GM18505 (cell line): ENCODE measurements around the gene P2RY12.
"Not testable (repeated sequence)": the region's sequence is repeated elsewhere in the genome, so short reads cannot be mapped to it uniquely, and the experiment has no call there.

Experiments
- ATAC-seq: cut with Tn5 transposase; IDR thresholded peaks from one replicate; pipeline ENCODE4 v1.9.1; 2021; ENCODE audit not compliant: unreplicated experiment
- POLR2A ChIP-seq: IDR thresholded peaks from 4 replicates; pipeline ENCODE4 v1.6.1; 2011; ENCODE audit warnings: borderline replicate concordance; ENCODE audit not compliant: insufficient read depth, insufficient read length; ENCODE audit errors: extremely low read depth

P2RY12 gene

DNA sequence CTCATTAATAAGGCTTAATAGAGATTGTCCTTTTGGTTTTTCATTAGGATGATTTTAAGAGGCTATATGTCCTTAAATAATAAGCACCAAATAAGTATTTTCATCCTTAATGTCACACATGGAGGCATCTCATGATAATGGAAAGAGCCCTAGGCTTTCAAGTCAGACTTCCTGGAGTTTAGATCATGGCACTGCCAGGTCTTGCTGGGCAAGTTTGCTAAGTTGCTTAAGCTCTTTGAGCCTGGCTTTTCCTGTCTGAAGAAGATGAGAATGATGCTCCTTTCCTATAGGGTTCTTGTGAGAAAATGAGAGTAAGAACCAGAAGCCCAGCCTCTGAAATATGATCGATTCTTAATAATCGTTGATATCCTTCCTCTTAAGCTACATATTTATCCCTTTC lies 23.4 kb upstream of the P2RY12 start:
- ATAC-seq: no peak
- no peak for TF ChIP-seq POLR2A

DNA sequence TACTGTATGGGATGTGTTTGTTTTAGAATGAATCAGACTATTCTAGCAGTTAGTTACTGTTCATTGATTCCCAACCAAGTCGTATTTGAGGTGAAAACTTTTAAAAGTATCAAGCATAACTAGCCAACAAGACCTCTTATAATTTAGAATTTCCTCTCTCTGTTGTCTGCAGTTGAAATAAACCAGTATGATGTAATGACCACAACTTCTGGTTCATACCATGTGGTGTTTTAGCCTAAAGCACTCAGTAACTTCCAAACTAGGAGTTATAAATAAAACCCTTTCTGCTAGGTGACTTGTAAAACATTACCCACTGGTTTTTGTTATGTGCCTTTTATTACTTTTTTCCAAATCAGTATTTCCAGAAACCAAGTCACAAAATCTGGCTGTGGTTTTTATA lies 19.8 kb upstream of the P2RY12 start:
- peak; percentile 59 for ATAC-seq
- no peak for TF ChIP-seq POLR2A

DNA sequence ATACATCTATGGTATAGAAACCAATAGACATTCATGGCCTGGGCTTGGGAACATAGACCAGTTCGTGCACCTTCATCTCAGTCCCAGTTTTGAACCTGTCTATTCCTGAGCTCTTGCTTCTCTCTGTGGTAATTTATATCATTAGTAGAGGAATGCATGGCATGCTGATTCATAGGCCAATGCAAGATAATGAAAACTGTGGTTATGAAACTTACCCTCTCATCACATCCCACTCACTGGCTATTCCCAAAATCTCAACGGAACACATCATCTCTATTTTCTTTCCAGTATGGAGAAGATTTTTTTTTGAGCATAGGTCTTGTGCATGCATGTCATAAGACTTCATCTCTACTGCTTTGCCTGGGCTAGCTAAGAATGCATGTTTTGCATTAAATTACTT lies 18.7 kb upstream of the P2RY12 start:
- TF ChIP-seq POLR2A: no peak
- no peak for ATAC-seq

DNA sequence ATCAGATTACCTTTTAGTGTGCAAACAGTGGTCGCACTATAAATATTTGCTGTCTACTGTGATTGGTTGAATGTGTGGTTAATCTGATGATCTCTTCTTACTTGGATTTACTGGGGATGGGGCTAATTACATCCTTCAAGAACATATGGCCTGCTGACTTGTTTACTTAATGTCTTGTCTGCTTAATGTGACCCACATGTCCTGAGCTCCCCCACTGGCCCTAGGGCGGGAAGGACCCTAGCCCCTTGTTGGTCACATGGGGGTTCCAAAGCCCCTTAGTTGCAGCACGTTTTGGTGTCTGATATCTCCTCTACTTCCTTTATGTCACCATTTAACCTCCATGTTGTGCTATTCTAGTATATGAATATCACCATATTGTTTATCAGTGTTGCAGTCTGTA lies 17.8 kb upstream of the P2RY12 start:
- ATAC-seq: no peak
- TF ChIP-seq POLR2A: no peak

DNA sequence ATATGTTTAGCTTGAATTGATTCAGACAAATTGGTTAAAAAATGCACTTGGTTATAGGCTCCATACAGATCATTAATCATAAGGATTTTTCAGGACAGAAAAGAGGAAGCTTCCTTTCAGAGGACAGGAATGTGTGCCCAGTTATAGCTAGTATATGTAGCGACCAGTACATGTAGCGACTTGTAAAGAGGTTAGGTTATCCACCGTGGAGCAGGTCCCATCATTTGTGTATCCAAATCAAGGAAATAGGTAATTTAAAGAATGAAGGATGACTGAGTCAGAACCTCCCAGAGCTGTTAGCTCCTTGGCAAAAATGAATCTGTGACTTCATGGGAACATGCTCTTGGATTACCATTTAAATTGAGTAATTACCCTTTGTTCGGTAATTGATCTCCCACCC lies 15.8 kb upstream of the P2RY12 start:
- ATAC-seq: no peak
- TF ChIP-seq POLR2A: no peak

DNA sequence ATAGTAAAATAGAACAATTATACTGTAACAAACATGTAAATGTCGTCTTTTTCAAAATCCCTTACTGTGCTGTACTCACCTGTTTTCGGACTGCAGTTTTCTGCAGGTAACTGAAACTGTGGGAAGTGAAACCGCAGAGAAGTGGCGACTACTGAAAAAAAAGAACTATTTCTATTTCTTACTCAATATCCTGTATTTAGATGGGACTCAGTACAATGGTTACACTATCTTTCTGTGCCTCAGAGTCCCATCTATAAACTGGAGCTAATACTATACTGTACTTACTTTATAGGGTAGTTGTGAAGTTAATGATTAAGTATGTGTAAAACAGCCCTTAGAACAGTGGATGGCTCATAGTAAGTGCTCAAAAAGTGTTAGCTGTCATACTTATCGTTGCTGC lies 14.3 kb upstream of the P2RY12 start:
- TF ChIP-seq POLR2A: no peak
- ATAC-seq: no peak

DNA sequence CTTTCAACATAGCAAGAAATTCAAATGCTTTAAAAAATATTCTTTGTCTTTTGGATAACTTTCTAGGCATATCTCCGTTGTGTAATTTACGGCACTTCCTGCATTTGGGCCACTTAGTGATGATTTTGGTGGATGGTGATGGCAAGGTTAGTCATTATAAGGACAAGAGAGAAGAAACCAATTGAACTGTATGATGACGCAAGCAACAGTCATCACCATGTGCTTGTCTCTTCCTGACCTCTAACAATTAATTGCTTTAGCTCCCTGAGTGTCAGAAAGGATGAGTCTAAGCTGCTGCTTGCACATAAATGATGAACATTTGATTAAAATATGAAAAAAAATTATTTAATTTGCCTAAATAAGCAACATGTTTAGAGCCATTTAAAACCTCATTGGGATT lies 11.3 kb upstream of the P2RY12 start:
- no peak for ATAC-seq
- no peak for TF ChIP-seq POLR2A

DNA sequence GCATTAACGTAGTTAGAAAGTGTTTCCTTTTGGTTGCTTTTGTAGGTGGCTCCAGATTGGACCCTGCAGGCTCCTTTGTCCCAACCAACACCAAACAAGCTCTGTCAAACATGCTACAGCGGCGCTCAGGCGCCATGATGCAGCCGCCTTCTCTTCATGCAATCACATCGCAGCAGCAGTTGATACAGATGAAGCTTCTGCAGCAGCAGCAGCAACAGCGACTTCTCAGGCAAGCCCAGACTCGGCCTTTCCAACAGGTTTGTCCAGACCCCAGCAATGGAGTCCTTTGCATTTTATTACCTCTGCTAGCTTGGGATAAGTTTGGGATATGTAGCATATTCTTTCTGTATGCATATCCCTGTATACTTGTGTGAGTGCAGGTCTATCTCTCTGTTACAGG lies 10.1 kb upstream of the P2RY12 start:
- ATAC-seq: no peak

DNA sequence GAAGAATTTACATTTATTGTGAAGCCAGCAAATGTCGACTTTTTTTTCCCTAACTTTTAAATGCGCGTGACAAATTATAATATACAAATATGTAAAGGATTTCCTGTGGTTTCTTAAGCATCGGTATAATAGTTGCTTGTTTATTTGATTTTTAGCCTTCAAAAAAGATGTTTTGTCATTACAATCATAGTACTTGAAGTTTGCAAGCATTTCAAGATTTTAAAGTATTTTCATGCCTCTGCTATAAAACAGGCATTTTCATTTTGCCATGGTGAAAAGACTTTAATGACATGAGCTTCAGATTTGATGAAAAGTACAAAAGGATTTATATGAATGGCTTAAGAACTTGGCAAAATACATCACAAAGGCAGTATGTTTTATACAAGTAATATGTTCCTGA lies 9.4 kb upstream of the P2RY12 start:
- no peak for TF ChIP-seq POLR2A
- ATAC-seq: no peak

More for the DNA sequence above, 10.1 kb upstream of the P2RY12 start:
- no peak for TF ChIP-seq POLR2A

DNA sequence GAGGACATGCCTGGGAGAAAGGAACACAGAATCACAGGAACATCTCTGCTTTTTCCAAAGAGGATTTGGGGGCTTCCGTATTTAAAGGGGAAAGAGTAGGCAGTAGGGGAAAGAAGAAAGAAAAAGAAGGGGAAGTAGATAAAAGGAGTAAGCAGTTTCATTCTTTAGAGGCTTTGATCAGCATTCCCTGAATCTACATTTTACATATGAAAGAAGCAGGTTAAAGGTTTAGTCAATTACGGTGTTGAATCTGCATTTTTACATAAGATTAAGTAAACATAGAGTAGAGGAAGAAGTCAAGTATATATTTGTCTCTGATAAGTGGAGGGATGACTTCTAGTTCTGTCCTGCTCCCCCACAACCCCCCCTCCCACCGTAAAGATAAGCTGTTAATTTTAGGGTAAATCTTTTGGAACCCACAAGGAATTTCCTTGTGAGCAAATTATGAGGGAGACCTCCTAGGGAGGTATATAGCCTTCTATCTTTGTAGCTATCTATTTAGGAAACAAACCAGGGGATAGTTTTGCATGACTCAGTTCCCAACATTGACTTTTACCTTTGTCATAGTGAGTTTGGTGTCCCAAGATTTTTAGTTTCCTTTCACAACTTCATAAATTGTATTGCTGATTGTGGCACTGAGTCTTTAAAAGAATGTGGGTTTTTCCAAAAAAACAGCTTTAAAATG lies 8.7 kb upstream of the P2RY12 start:
- no peak for ATAC-seq
- no peak for TF ChIP-seq POLR2A

DNA sequence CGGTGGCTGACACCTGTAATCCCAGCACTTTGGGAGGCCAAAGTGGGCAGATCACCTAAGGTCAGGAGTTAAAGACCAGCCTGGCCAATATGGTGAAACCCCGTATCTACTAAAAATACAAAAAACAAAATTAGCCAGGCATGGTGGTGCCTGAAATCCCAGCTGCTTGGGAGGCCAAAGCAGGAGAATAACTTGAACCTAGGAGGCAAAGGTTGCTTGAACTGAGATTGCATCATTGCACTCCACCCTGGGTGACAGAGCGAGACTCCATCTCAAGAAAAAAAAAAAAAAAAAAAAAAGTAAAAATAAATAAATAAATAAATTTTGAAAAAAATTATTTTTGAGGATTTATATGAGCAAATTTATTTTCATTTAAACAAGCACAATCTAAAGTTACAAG lies 7.6 kb upstream of the P2RY12 start:
- ATAC-seq: not testable (repeated sequence)

DNA sequence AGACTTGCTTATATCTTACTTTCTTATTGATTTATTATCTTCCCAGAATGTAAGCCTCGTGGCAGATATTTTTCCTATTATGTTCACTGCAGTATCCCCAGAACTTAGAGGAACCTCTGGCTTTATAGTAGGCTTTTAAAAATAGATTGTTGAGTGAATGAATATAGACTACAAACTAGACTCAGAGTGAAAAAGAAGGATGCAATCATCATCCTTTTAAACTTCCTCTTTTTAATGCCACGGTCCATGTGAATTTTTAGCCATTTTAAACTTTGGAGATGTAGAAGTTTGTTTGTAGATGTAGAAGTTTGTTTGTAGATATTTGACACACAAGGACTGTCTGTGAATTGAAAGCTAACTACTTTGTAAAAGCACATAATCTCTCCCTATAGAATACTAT lies 7.2 kb upstream of the P2RY12 start:
- TF ChIP-seq POLR2A: no peak
- ATAC-seq: no peak

DNA sequence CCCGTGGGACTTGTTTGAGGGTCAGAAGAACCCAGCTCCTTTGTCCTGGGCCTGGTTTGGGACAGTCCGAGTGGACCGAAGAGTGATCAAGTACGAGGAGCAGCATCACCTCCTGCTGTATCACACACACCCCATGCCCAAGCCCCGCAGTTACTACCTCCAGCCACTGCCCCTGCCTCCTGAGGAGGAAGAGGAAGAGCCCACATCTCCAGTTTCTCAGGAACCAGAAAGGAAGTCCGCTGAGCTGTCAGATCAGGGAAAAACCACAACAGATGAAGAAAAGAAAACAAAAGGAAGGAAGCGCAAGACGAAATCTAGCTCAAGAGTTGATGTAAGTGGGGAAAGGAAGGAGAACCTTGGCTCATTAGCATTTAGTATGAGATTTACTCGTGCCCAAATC lies 3.3 kb upstream of the P2RY12 start:
- TF ChIP-seq POLR2A: no peak
- ATAC-seq: no peak

DNA sequence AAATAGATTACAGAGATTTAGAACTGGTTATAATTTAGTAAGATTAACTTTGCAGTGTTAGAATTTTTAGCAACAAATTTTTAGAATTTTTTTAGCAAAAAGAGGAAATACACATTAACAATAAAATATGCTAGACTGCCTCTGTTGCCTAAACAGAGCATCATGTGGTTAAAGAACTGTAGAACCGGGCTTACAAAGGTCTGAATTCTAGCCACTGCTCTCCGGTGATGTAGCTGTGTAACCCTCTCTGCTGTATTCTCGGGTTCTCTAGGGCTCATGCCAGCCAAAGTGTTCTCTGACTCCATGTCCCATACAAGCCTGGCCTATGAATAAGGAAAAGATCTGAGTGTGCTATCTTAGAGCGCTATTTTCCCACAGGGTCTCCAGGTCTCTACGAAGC lies 2.9 kb upstream of the P2RY12 start:
- ATAC-seq: no peak
- no peak for TF ChIP-seq POLR2A

DNA sequence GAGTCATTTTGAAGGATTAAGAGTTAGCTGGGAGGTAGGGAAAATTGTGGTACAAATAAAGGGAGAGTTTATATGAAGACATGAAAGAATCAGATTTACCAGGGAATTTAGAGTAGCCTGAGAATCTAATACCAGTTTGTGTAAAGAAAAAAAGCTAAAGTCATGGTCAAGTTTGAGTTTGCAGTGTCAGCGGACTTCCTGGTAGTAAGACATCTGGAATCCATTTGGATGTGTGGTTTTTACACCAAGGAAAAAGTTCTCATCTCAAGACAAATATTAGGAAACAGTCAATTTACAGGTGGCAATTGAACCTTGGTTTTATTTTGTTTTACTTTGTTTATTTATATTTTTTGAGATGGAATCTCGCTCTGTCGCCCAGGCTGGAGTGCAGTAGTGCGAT lies 1.5 kb upstream of the P2RY12 start:
- no peak for TF ChIP-seq POLR2A
- no peak for ATAC-seq
